Adrenal gland (tissue), 5 donors: Measurements from ENCODE around the gene USF1.

ENCODE experiments used
- POLR2A ChIP-seq, 2 donors: fragments of 450-650 bp; IDR thresholded peaks; one replicate each; pipeline ENCODE4 v1.6.1; 2017; ENCODE audit warnings: antibody characterized with exemption in 2 of 2, mild to moderate bottlenecking in 2 of 2, moderate library complexity in 1 of 2
- TF ChIP-seq, protein P1 (sequence below), 6 experiments: fragments of 450-650 bp in 4 of 6; fragments of 200-600 bp in 2 of 6; sonication (generic) in 1 of 6; IDR thresholded peaks; 1 replicate in 5 of 6; 2 replicates in 1 of 6; pipeline versions ENCODE4 v1.5.1 to v1.8.0; 2016 to 2021; ENCODE audit warnings: antibody characterized with exemption in 6 of 6, mild to moderate bottlenecking in 2 of 6, moderate library complexity in 1 of 6
- donor health status: DM: no; HTN: no; CAD: no.

DNA sequence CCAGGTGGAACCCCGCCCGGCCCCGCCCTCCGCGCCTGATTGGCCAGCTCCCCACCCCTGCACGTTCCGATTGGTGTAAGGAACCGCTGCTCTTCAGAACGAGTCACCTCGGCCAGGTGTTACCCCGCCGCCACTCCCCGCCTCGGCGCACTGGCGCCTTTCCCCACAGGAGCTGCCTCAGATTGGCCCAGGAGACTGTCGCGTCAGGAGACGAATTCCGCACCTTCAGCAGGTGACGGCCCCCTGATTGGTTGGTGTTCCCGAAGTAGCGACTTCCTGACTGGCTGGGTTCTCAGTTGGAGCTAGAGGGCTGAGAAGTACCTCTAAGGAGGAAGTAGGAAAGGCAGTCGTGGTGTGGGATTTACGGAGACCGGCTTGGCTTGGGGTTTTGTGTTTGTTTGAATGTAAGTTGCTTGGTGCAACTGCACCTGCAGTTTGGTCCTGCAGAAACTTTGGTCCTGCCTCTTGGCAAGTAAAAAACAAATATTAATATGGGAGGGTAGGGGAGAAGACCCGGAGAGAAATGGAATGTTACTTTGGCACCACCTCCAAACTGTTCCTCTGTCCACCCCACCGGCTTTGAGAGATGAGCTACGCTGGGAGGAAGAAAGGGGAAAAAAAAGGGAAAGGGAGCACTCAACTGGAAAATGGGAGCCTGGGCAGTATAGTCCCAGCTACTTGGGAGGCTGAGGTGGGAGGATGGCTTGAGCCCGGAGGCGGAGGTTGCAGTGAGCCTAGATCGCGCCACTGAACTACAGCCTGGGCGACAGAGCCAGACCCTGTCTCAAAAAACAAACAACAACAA is 24.4 kb downstream of the USF1 start:
- TF ChIP-seq, protein P1, sequence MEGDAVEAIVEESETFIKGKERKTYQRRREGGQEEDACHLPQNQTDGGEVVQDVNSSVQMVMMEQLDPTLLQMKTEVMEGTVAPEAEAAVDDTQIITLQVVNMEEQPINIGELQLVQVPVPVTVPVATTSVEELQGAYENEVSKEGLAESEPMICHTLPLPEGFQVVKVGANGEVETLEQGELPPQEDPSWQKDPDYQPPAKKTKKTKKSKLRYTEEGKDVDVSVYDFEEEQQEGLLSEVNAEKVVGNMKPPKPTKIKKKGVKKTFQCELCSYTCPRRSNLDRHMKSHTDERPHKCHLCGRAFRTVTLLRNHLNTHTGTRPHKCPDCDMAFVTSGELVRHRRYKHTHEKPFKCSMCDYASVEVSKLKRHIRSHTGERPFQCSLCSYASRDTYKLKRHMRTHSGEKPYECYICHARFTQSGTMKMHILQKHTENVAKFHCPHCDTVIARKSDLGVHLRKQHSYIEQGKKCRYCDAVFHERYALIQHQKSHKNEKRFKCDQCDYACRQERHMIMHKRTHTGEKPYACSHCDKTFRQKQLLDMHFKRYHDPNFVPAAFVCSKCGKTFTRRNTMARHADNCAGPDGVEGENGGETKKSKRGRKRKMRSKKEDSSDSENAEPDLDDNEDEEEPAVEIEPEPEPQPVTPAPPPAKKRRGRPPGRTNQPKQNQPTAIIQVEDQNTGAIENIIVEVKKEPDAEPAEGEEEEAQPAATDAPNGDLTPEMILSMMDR (IDR thresholded peaks at IDR 0.05) = no peak
- TF ChIP-seq POLR2A (IDR thresholded peaks at IDR 0.05) = peak; percentile 5 to 77
